Testis (tissue), 2 donors: ENCODE results near the gene KRTAP13-4.

Source experiments
- POLR2A ChIP-seq: fragments of 450-650 bp; IDR thresholded peaks from one replicate; pipeline ENCODE4 v1.6.1; 2017; ENCODE audit warnings: antibody characterized with exemption, mild to moderate bottlenecking, moderate library complexity
- TF ChIP-seq, protein P1 (sequence below), 3 experiments: fragments of 450-650 bp in 2 of 3; fragments of 200-600 bp in 1 of 3; sonication (generic) in 1 of 3; IDR thresholded peaks; one replicate each; pipeline ENCODE4 v1.5.1; 2016 to 2019; ENCODE audit warnings: antibody characterized with exemption in 3 of 3, mild to moderate bottlenecking in 2 of 3, moderate library complexity in 1 of 3

DNA sequence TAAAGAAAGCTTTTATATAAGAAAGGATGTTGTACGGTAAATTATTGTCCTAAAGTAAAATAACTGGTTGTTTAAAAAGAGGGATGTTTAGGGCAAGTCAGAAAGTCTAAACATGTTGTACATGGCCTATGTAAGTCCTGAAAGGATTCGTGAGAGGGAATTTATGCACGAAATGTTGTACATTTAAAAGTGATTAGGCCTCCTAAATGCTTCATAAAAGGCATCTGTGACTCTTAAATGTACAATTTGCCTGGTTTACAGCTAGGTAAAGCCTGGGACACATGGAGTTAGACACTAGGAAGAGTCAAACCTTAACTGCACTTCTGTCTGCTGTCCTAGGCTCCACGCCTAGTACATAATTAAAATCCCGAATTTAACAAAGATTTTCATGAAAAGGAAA lies 14.0 kb upstream of the KRTAP13-4 start:
- TF ChIP-seq POLR2A: no peak
- TF ChIP-seq, protein P1, sequence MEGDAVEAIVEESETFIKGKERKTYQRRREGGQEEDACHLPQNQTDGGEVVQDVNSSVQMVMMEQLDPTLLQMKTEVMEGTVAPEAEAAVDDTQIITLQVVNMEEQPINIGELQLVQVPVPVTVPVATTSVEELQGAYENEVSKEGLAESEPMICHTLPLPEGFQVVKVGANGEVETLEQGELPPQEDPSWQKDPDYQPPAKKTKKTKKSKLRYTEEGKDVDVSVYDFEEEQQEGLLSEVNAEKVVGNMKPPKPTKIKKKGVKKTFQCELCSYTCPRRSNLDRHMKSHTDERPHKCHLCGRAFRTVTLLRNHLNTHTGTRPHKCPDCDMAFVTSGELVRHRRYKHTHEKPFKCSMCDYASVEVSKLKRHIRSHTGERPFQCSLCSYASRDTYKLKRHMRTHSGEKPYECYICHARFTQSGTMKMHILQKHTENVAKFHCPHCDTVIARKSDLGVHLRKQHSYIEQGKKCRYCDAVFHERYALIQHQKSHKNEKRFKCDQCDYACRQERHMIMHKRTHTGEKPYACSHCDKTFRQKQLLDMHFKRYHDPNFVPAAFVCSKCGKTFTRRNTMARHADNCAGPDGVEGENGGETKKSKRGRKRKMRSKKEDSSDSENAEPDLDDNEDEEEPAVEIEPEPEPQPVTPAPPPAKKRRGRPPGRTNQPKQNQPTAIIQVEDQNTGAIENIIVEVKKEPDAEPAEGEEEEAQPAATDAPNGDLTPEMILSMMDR (IDR thresholded peaks at IDR 0.05): no peak
